Measurements from ENCODE around the gene PLCL1.
A peak's percentile ranks its signal among the peaks of the same experiment; 100 is the strongest.

Gene PLCL1

GRCh38 chr2:197804049-197804757 is at the start of gene PLCL1:
Gene PLCL1 (plus strand): TSS chr2:197804593.
- Histone ChIP-seq H3K4me3 (peak within 1 kb of the TSS; percentile 59 to 90 (median 80)), H3K27ac (peak within 1 kb of the TSS in 20 of 21 experiments; percentile 19 to 80 (median 64))

DNA sequence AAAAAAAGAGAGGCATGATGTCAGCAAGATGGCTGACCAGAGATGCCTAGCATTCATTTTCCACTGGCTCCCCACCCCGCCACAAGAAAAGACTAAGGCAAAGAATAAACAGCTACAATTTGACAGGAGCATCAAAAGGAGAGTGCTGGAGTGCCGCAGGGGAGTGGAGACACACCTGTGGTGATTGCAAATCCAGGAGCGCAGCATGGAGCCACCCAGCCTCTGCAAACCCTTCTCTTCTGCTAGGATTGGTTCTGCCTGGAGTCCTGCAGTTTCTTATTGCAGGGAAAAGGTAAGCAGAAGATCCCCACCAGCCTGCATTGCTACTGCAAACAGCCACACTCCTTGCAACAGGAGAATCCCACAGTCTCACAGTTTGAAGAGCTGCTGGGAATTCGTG is 45.4 kb upstream of the PLCL1 start:
- Histone ChIP-seq H3K4me3 (no peak overlapping the region), H3K27ac (no peak overlapping the region)

DNA sequence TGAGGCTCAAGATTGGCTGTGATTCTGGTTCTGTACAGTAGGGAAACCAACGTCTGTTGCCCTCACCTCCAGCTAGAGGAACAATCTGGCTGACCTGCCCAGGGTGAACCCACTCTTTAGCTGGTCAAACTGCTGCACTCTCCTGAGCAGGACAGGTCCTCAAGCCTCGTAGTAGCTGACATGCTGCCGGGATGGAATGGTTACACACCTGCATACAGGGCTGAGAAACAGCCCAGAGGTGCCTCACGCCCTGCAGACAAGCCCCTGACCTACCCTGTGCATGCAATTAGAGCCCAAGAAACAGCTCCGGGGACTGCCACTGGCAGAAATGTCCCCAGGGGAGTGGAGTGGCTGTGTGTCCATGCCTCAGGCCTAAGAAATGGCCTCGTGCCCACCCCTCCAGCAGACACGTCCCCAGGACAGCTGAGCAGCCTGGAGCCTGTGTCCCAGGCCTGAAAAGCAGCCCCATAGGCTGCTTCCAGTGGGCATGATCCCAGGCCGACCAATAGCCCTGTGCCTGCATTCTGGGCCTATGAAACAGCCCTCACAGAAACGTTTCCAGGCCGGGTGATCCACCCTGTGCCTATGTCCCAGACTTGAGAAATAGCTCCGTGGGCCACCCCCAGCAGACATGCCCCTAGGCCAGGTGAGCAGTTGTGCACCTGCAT is 44.6 kb upstream of the PLCL1 start:
- Histone ChIP-seq H3K27ac (no peak overlapping the region), H3K4me3 (no peak overlapping the region)

DNA sequence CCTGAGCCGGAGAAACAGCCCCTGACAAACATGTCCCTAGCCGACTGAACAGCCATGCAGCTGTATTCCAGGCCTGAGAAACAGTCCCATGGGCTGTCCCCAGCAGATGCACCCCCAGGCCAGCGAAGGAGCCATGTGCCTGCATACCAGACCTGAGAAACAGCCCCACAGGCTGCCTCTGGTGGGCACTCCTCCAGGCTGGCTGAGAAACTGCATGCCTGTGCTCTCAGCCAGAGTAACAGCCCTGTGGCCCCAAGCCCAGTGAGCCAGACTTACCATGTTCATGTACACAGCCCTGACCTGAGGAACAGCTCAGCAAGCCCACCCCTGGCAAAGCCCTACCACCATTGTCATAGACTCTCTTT is 44.1 kb upstream of the PLCL1 start:
- H3K4me3 ChIP-seq: no peak overlapping the region
- H3K27ac ChIP-seq: no peak overlapping the region

- Histone ChIP-seq H3K4me3 (no peak overlapping the region), H3K27ac (no peak overlapping the region)
Measured at GRCh38 chr2:197777823-197778407, 26.5 kb upstream of the PLCL1 start.

GRCh38 chr2:197779261-197779660 is 25.1 kb upstream of the PLCL1 start:
- no peak overlapping the region for H3K4me3 ChIP-seq
- no peak overlapping the region for H3K27ac ChIP-seq

DNA sequence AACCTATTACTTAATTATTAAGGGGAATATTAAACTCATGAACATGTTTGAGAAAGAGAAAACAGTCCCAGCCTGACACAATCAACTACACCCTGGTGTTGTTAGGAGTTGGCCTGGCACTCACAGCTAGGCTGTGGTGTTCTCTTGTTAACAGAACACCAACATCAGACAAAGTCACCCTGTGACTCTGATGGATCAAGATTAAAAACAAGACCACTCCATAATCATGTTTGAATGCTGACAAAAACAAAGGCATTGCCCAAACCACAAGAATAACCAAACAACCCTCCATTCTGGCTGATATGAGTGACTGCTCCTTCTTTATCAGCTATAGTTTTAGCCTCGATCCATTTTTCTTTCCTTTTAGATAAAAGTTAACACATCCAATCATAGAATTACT is 22.3 kb upstream of the PLCL1 start:
- no peak overlapping the region for H3K27ac ChIP-seq
- H3K4me3 ChIP-seq: no peak overlapping the region

DNA sequence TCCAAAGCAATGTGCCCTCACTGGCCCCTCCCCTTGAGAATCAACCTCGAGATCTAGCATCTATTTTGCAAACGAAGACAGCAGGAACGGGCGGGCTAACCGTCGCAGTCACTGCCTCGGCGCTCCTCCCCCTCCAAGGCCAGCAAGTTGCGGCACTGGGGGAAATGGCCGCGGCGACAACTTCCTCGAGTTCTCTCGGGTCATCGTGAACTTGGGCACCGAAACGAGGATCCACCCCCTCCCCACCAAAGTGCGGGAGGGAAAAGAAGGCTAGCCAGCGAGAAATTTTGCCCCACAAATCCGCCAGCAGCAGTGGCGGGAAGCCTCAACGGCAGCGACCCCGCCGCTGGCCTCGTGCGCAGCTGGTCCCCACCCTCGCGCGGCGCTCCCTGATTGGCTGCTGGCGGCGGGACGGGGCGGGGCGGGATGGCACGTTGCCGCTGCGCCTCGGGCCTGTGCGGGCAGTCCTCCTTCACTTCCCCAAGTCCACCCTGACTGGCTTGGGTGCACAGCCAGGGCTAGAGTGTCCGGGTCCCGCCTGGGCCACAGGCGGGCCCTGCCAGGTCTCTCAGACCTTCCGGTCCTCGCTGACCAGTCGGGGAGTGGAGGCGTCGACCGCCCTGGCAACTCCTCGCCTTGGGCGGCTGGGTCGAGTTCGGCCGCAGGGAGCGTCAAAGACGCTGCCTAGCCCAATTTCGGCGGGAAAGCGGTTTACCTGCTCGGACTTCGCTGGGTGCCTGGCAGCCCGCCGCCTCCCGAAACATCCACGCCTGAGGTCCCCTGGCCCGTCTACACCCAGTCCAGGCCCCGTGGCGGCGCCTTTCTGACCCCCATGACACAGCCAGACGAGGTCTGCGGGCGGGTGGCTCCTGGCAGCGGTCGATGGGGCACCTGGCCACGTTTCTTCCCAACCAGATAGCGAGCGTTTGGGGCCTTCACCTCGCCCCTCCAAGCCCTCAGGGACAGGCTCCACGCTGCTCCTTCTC is 19.1 kb upstream of the PLCL1 start, which contains the start of gene BOLL:
TSS of gene BOLL (minus strand) at position 364 of the 986 bp plus-strand sequence. CDS start 3,469 bp downstream, outside the sequence.
- H3K4me3 ChIP-seq: peak within 1 kb of the TSS in 5 of 7 experiments; percentile 12 to 33 (median 19)
- H3K27ac ChIP-seq: no peak within 1 kb of the TSS

GRCh38 chr2:197786010-197786877 is 18.1 kb upstream of the PLCL1 start:
- no peak overlapping the region for H3K27ac ChIP-seq
- peak overlapping the region in 5 of 7 experiments; percentile 12 to 33 (median 19) for H3K4me3 ChIP-seq

DNA sequence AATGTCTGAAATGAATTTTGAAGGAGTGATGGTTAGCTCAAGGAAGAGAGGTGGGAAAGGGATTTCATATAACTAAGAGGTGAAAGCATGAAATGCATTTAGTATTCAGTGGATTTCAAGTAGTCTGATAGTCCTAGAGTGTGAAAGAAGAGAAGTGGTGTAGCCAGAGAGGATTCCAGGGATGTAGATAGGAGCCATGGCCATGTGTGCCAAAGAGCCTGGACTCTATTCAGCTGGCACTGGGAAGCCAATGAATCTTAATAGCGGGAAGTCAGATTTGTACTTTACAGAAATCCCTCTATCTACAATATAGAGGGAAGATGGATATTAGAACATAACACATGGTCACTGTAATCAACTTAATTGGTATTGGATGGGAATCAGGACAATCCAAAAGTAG is 10.9 kb upstream of the PLCL1 start:
- Histone ChIP-seq H3K27ac (no peak overlapping the region), H3K4me3 (no peak overlapping the region)

- Histone ChIP-seq H3K4me3 (no peak overlapping the region), H3K27ac (no peak overlapping the region)
Measured at GRCh38 chr2:197795277-197795676, 9.1 kb upstream of the PLCL1 start.

DNA sequence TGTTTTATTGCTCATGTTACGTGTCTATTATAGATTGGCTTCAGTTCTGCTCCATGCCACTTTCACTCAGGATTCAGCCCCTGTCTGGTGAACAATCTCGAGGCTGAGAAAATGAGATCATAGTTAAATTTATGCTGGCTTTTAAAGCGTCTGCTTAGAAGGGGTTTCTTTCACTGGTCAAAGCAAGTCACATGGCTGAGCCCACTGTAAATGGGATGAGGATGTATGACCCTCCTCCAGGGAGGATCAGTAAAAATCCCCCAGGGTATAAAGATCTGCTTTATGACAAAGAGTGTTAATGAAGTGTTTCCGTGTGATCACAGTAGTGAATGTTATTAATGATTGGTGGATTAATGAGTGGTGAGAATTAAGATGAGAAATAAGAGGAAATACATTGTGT is 6.2 kb upstream of the PLCL1 start:
- Histone ChIP-seq H3K27ac (no peak overlapping the region), H3K4me3 (no peak overlapping the region)

GRCh38 chr2:197799068-197799467 is 5.3 kb upstream of the PLCL1 start:
- Histone ChIP-seq H3K27ac (no peak overlapping the region), H3K4me3 (no peak overlapping the region)

- no peak overlapping the region for H3K4me3 ChIP-seq
- no peak overlapping the region for H3K27ac ChIP-seq
Measured at GRCh38 chr2:197800091-197800490, 4.3 kb upstream of the PLCL1 start.

DNA sequence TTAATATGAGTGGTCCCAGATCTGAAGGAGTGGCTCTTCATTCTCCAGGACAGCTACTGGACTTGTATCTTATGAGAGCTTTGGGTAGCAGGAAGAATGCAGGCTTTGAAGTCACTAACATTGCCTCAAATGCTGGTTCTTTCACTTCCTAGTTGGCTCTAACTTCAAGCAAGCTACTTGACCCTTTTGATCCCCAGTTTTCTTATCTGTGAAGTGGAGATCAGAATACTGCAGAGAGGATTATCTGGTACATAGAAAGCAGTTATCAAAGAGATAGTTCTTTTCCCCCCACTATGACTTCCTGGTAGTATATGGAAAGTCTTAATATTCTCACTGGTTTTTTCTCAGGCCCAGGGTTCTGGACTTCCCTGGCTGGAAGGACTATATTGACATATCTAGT is 3.4 kb upstream of the PLCL1 start:
- H3K4me3 ChIP-seq: no peak overlapping the region
- H3K27ac ChIP-seq: no peak overlapping the region

DNA sequence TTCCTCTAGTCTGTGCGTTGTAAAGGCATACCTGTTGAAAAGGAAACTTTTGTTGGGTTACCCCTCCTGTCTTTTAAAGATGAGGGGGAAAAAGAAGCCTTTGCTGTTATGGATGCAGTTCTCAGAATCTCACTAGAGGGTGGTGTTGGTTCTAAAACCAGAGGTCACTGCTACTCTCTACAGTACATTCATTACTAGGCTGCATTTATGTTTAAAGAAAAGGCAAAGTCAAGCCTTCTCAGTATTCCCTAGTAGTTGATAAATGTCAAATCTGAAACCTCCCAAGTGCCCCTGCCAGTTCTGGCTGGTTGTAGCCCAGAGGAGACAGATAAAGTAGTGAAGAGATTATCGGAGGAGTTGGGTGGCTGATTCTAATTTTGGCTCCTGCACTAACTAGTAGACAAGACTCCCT is 1.4 kb upstream of the PLCL1 start:
- no peak overlapping the region for H3K27ac ChIP-seq
- no peak overlapping the region for H3K4me3 ChIP-seq

DNA sequence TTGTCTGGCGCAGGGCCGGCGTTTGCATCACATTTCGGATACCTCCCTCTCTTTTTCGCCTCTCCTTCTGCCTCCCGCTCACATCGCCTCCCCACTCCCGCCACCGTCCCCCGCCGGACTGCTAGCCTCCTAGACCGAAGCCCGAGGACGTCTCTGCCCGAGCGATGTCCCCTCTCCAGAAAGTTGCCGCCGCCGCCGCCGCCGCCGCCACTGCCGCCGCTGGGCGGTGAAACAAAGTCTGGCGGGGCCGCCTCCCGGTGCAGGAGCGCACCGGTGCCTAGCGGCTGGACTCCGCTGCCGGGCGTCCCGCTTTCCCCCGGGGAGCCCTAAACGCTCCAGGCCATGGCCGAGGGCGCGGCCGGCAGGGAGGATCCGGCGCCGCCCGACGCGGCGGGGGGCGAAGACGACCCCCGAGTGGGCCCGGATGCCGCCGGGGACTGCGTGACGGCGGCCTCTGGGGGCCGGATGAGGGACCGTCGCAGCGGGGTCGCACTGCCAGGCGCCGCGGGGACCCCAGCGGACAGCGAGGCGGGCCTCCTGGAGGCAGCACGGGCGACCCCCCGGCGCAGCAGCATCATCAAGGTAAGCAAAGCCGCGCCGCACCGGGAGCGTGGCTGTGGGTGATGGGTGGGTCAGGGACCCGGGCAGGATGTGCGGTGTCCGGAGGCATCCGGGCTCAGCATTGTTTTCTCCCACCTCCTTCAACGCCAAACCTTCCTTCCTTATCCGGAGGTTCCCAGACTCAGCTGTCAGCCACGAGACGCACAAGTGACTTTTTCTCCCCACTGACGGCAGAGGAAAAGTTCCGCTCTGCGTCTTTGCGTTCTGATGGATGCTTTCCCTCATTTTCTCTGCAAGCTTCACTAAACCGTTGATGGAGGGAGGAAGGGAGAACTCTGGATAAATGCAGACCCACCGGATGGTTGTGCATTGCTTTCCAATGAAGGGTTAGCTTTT is 643 bp downstream of the PLCL1 start:
- Histone ChIP-seq H3K4me3 (peak overlapping the region; percentile 59 to 90 (median 80)), H3K27ac (peak overlapping the region in 20 of 21 experiments; percentile 19 to 80 (median 64))
